ENCODE measurements around the gene KLHL29.

Gene KLHL29

DNA sequence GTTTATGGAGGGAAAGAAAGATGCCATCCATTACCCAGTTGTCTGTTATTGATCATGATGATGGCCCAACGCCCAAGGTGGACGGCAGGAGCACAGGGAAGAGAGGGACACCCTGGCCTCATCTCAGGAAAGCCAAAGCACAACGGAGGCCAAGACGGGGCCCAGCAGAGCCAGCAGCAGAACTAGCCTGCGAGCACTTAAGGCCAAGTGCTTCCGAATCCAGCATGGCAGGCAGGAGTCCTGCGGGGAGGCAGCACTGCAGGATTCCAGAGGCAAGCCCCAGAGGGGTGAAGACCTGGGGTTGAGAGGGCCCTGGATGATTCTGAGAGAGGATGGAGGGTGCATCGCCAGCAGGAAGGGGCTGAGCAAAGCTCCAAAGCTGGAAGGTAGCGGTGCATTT lies 28.3 kb upstream of the KLHL29 start:
- H3K36me3 ChIP-seq (ENCODE audit: control insufficient read depth, low read length) = no peaks in the 10 kb centered on the region
- no peaks in the 10 kb centered on the region for H3F3A ChIP-seq (ENCODE audit: control insufficient read depth, insufficient read depth)
- no peak overlapping the region for H3K27ac ChIP-seq (ENCODE audit: low read depth, low read length)
- no peaks in the 10 kb centered on the region for H3K9me2 ChIP-seq (replicated peaks; ENCODE audit: control insufficient read depth, low read length)
- H4K20me1 ChIP-seq (ENCODE audit: control insufficient read depth, insufficient read depth, low read depth, low read length) = no peaks in the 10 kb centered on the region
- no peaks in the 10 kb centered on the region for H3K4me1 ChIP-seq (ENCODE audit: control insufficient read depth, low read length)
- no peaks in the 10 kb centered on the region for H3K79me2 ChIP-seq (ENCODE audit: control insufficient read depth, low read length)
- no peak overlapping the region for H3K4me3 ChIP-seq (ENCODE audit: low read length)
- TF ChIP-seq, protein P1, sequence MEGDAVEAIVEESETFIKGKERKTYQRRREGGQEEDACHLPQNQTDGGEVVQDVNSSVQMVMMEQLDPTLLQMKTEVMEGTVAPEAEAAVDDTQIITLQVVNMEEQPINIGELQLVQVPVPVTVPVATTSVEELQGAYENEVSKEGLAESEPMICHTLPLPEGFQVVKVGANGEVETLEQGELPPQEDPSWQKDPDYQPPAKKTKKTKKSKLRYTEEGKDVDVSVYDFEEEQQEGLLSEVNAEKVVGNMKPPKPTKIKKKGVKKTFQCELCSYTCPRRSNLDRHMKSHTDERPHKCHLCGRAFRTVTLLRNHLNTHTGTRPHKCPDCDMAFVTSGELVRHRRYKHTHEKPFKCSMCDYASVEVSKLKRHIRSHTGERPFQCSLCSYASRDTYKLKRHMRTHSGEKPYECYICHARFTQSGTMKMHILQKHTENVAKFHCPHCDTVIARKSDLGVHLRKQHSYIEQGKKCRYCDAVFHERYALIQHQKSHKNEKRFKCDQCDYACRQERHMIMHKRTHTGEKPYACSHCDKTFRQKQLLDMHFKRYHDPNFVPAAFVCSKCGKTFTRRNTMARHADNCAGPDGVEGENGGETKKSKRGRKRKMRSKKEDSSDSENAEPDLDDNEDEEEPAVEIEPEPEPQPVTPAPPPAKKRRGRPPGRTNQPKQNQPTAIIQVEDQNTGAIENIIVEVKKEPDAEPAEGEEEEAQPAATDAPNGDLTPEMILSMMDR (IDR thresholded peaks at IDR 0.05; ENCODE audit: low read depth, low read length, poor library complexity, severe bottlenecking) = no peak
- TF ChIP-seq EZH2phosphoT487 (IDR thresholded peaks at IDR 0.05; ENCODE audit: borderline replicate concordance, low read length) = no peak
- no peaks in the 10 kb centered on the region for H3K9me3 ChIP-seq (ENCODE audit: control insufficient read depth, insufficient read depth, low read length)
- H3K4me2 ChIP-seq (ENCODE audit: low read length) = no peak overlapping the region
- H3K27me3 ChIP-seq (ENCODE audit: control insufficient read depth, low read length) = peaks cover 10% of the 10 kb centered on the region

DNA sequence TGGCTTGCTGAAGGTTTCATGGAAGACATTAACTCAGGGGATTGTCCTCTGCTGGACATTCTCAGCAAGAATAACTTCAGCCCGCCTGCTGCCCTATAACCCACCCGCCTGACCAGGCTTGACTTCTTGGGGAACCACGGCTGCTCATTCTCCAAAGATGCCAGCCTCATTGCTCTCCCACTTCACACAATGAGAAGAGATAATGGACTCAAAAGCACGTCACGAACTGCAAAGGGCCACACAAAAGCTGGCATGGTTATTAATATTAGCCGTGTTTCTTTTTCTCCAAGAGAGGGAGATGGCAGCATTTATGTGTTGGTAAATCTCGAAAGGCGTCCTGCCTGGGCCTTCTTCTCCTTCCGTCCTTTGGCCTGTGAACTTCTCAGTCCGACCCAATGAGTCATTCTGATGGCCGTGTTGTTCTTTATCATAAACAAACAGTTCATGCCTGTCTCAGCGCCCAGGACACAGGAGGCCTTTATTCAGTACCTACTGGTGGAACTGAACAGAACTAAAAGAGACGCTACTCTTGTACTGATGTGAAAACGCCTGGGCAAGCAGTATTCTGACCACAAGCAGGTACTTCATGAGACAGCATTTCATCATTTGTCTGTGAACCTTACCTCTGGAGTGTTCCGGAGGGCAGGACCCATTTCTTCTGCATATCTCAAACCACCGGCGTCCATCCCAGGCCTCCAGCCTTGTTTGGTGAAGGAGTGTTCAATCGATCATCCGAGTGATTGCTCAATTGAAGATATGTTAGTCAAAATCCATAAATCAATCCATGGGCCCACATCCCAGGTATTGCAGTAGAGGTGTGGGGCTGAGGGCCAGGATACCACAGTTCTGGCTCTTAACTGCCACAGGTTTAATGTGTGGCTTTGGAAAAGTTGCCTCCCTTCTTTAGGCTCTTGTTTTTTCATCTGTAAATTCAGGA lies 25.1 kb upstream of the KLHL29 start:
- Histone ChIP-seq H4K20me1 (ENCODE audit: control insufficient read depth, insufficient read depth, low read depth, low read length) (no peaks in the 10 kb centered on the region), H3K4me2 (ENCODE audit: low read length) (no peak overlapping the region), H3F3A (ENCODE audit: control insufficient read depth, insufficient read depth) (no peaks in the 10 kb centered on the region), H3K79me2 (ENCODE audit: control insufficient read depth, low read length) (no peaks in the 10 kb centered on the region), H3K9me3 (ENCODE audit: control insufficient read depth, insufficient read depth, low read length) (no peaks in the 10 kb centered on the region), H3K4me3 (ENCODE audit: low read length) (no peak overlapping the region), H3K4me1 (ENCODE audit: control insufficient read depth, low read length) (no peaks in the 10 kb centered on the region), H3K27me3 (ENCODE audit: control insufficient read depth, low read length) (peaks cover 3% of the 10 kb centered on the region; the same call in 1 of the 2 replicates), H3K36me3 (ENCODE audit: control insufficient read depth, low read length) (no peaks in the 10 kb centered on the region), H3K27ac (ENCODE audit: low read depth, low read length) (no peak overlapping the region), H3K9me2 (replicated peaks; ENCODE audit: control insufficient read depth, low read length) (no peaks in the 10 kb centered on the region)
- TF ChIP-seq, protein P1 (IDR thresholded peaks at IDR 0.05; ENCODE audit: low read depth, low read length, poor library complexity, severe bottlenecking) = no peak
- no peak for TF ChIP-seq EZH2phosphoT487 (IDR thresholded peaks at IDR 0.05; ENCODE audit: borderline replicate concordance, low read length)

DNA sequence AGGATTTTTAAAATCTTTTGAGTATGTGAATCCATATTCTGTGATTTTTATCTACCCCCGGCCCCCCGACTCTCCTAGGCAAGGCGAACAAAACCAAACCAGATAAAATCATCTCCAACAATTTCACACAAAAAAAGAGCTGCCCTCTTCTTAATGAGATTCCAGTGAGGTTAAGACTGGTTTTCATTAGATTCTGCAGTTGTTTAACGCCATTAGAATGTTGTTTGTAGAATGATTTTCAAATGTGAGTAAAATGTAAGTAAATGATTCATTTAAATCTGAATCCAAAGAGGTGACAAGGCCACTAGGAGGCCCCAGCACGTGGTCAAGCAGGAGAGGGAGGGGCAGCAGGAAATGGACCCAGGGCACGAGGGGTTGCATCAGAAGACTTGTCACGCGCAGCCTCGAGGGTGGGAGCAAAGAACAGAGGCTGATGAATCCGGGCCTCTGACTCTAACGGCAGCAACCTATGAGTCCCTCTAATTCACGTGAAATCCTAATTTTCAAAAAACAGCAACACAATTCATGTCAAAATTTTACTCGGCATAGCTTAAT lies 24.3 kb upstream of the KLHL29 start:
- Histone ChIP-seq H3K9me3 (ENCODE audit: control insufficient read depth, insufficient read depth, low read length) (no peaks in the 10 kb centered on the region), H3K9me2 (replicated peaks; ENCODE audit: control insufficient read depth, low read length) (no peaks in the 10 kb centered on the region), H3K4me1 (ENCODE audit: control insufficient read depth, low read length) (no peaks in the 10 kb centered on the region), H3F3A (ENCODE audit: control insufficient read depth, insufficient read depth) (no peaks in the 10 kb centered on the region), H4K20me1 (ENCODE audit: control insufficient read depth, insufficient read depth, low read depth, low read length) (no peaks in the 10 kb centered on the region), H3K27ac (ENCODE audit: low read depth, low read length) (no peak overlapping the region), H3K4me2 (ENCODE audit: low read length) (no peak overlapping the region), H3K4me3 (ENCODE audit: low read length) (no peak overlapping the region), H3K79me2 (ENCODE audit: control insufficient read depth, low read length) (no peaks in the 10 kb centered on the region), H3K36me3 (ENCODE audit: control insufficient read depth, low read length) (no peaks in the 10 kb centered on the region), H3K27me3 (ENCODE audit: control insufficient read depth, low read length) (peaks cover 3% of the 10 kb centered on the region; the same call in 1 of the 2 replicates)
- TF ChIP-seq EZH2phosphoT487 (IDR thresholded peaks at IDR 0.05; ENCODE audit: borderline replicate concordance, low read length) = no peak
- TF ChIP-seq, protein P1 (IDR thresholded peaks at IDR 0.05; ENCODE audit: low read depth, low read length, poor library complexity, severe bottlenecking) = no peak
